GM21381 (cell line): ENCODE results near the gene PPP1R13B.

ENCODE experiments used
- ATAC-seq: cut with Tn5 transposase; IDR thresholded peaks from one replicate; pipeline ENCODE4 v1.9.1; 2021; ENCODE audit warnings: mild to moderate bottlenecking, moderate library complexity; ENCODE audit not compliant: unreplicated experiment

The PPP1R13B gene

GRCh38 chr14:103716091-103716801, 131.1 kb downstream of the PPP1R13B start:
- peak; percentile 2 for ATAC-seq

- ATAC-seq, result peak; percentile 95
These were observed 132.0 kb downstream of the PPP1R13B start, which contains the start of the genes XRCC3 and ZFYVE21 for GRCh38 chr14:103715052-103716000. Gene XRCC3 (minus strand): TSS chr14:103715451. CDS start chr14:103711087, 4,364 bp downstream. Gene ZFYVE21 (plus strand): TSS chr14:103715810. CDS start chr14:103715842, 32 bp downstream.

- no peak for ATAC-seq
These were observed 133.2 kb downstream of the PPP1R13B start for GRCh38 chr14:103714063-103714724.

GRCh38 chr14:103713304-103714062, 133.9 kb downstream of the PPP1R13B start:
- ATAC-seq, result no peak

- no peak for ATAC-seq
These were observed 134.6 kb downstream of the PPP1R13B start for GRCh38 chr14:103712633-103713247.

- ATAC-seq, result no peak
These were observed 135.6 kb downstream of the PPP1R13B start for GRCh38 chr14:103711516-103712431.

GRCh38 chr14:103710771-103711377, 136.5 kb downstream of the PPP1R13B start:
- ATAC-seq, result no peak

- ATAC-seq, result no peak
These were observed 137.6 kb downstream of the PPP1R13B start for GRCh38 chr14:103709814-103710213.

- no peak for ATAC-seq
These were observed 138.6 kb downstream of the PPP1R13B start for GRCh38 chr14:103708750-103709187.

GRCh38 chr14:103707329-103708263, 139.8 kb downstream of the PPP1R13B start:
- no peak for ATAC-seq

- ATAC-seq, result no peak
These were observed 140.6 kb downstream of the PPP1R13B start for GRCh38 chr14:103706551-103707328.

- ATAC-seq, result no peak
These were observed 141.7 kb downstream of the PPP1R13B start for GRCh38 chr14:103705504-103706284.

GRCh38 chr14:103705118-103705503, 142.3 kb downstream of the PPP1R13B start:
- no peak for ATAC-seq

GRCh38 chr14:103704708-103705107, 142.7 kb downstream of the PPP1R13B start:
- ATAC-seq, result no peak

GRCh38 chr14:103703433-103704385, 143.7 kb downstream of the PPP1R13B start:
- no peak for ATAC-seq
